ENCODE results near the gene DPF3. TPM values are rescaled to one million over a fixed set of nuclear protein-coding genes. Genes with fewer than 3 reads are reported as not detected.

Gene DPF3
- total RNA-seq, 4 donors from 2014 or later: 0.19 to 3.8 (median 0.58) TPM

- no peak for TF ChIP-seq CTCF (IDR thresholded peaks at IDR 0.05)
- ATAC-seq (ENCODE audit: low FRiP score) (no peak), DNase-seq (ENCODE audit: low spot score) (no peak)
These were observed 48.2 kb downstream of the DPF3 start for GRCh38 chr14:72845683-72846082.

GRCh38 chr14:72845196-72845595, 48.7 kb downstream of the DPF3 start:
- ATAC-seq (ENCODE audit: low FRiP score): no peak
- no peak for TF ChIP-seq CTCF (IDR thresholded peaks at IDR 0.05)
- no peak for DNase-seq (ENCODE audit: low spot score)

GRCh38 chr14:72844524-72844923, 49.4 kb downstream of the DPF3 start:
- ATAC-seq (ENCODE audit: low FRiP score): no peak
- no peak for DNase-seq (ENCODE audit: low spot score)
- no peak for TF ChIP-seq CTCF (IDR thresholded peaks at IDR 0.05)

GRCh38 chr14:72839753-72840607, 53.9 kb downstream of the DPF3 start:
- TF ChIP-seq CTCF (IDR thresholded peaks at IDR 0.05): no peak
- DNase-seq (ENCODE audit: low spot score) (no peak), ATAC-seq (ENCODE audit: low FRiP score) (no peak)

GRCh38 chr14:72839351-72839750, 54.5 kb downstream of the DPF3 start:
- no peak for TF ChIP-seq CTCF (IDR thresholded peaks at IDR 0.05)
- ATAC-seq (ENCODE audit: low FRiP score) (no peak), DNase-seq (ENCODE audit: low spot score) (no peak)

GRCh38 chr14:72836085-72836484, 57.8 kb downstream of the DPF3 start:
- no peak for ATAC-seq (ENCODE audit: low FRiP score)
- no peak for TF ChIP-seq CTCF (IDR thresholded peaks at IDR 0.05)
- no peak for DNase-seq (ENCODE audit: low spot score)

GRCh38 chr14:72833174-72833573, 60.7 kb downstream of the DPF3 start:
- TF ChIP-seq CTCF (IDR thresholded peaks at IDR 0.05): no peak
- no peak for DNase-seq (ENCODE audit: low spot score)
- no peak for ATAC-seq (ENCODE audit: low FRiP score)
